ENCODE data around the gene TMTC1. TPM values are rescaled to one million over a fixed set of nuclear protein-coding genes. Genes with fewer than 3 reads are reported as not detected.

The TMTC1 gene
- total and polyA plus RNA-seq, 9 of the 15 experiments (the other 6 are each of a cell fraction or from before 2014, with no cell fraction given): under 0.01 to 0.18 (median 0.06) TPM; not detected in 2

DNA sequence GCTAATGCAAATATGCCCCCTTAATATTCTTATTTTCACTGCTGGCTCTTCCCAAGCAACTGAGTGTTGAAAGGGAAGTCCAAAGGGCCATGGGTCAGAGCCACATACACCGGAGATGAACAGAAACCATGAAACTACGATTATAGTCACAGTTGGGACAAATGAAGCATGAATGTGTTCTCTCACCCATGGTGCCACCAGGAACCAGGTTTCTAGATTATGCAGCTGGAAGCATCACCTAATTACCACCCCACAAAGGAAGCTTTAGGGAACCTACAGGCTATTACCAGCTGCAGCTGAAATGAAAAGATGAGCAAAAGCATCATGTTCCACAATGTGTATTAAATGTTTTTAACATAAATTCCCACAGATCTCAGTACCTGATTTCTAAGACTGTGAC is 15.4 kb downstream of the TMTC1 start:
- FAIRE-seq (no peak), DNase-seq (ENCODE audit: extremely low read depth in 1 of 4, low spot score in 3 of 4) (no peak), ATAC-seq (no peak)
- no peak overlapping the region for H3K9ac ChIP-seq (ENCODE audit: insufficient read depth in 1 of 2, low read depth in 2 of 2, low read length in 2 of 2)
- H3K4me3 ChIP-seq: no peak overlapping the region
- H4K20me1 ChIP-seq (replicated peaks; ENCODE audit: control insufficient read depth, insufficient read depth, low read length): no peaks in the 10 kb centered on the region
- intact Hi-C loops (cut with micrococcal nuclease) (no loop called here), in situ Hi-C loops (cut with MboI) (no loop called here)
- H3K27me3 ChIP-seq (ENCODE audit: control insufficient read depth in 2 of 2, insufficient read depth in 2 of 2, low read length in 2 of 2): no peaks in the 10 kb centered on the region
- no peaks in the 10 kb centered on the region for H3K36me3 ChIP-seq (ENCODE audit: control insufficient read depth, insufficient read depth, low read length)
- no peak overlapping the region for H3K4me2 ChIP-seq (ENCODE audit: insufficient read depth, low read length)
- H3K9me1 ChIP-seq (ENCODE audit: control insufficient read depth, insufficient read depth, low read length): no peaks in the 10 kb centered on the region
- WGBS (ENCODE audit: insufficient coverage, low coverage, missing lambda C conversion rate): 0% methylated on average over 2 of the region's 2 CpGs
- H3K27ac ChIP-seq (ENCODE audit: extremely low read depth, low read depth, low read length): no peak overlapping the region
- no peaks in the 10 kb centered on the region for H3K79me2 ChIP-seq (ENCODE audit: control insufficient read depth, insufficient read depth, low read length)
- BruUV-seq (replicated peaks): no TSS peak
- ChIA-PET POLR2A (no interaction called here), CTCF (ENCODE audit: low intra/inter-chr PET ratio) (no interaction called here)
- H2AFZ ChIP-seq (ENCODE audit: low read depth, low read length): no peak overlapping the region
- H3K4me1 ChIP-seq (replicated peaks in 1 of 2; ENCODE audit: control insufficient read depth in 2 of 2, insufficient read depth in 2 of 2, low read length in 2 of 2): no peaks in the 10 kb centered on the region
- H3K9me3 ChIP-seq (replicated peaks; ENCODE audit: control insufficient read depth, insufficient read depth, low read depth, low read length): no peaks in the 10 kb centered on the region
- TF ChIP-seq, protein P1, sequence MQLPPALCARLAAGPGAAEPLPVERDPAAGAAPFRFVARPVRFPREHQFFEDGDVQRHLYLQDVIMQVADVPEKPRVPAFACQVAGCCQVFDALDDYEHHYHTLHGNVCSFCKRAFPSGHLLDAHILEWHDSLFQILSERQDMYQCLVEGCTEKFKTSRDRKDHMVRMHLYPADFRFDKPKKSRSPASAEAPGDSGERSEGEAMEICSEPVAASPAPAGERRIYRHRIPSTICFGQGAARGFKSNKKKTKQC (CRISPR knock-in tag; IDR thresholded peaks at IDR 0.05): no peak
- TF ChIP-seq E2F8 (IDR thresholded peaks at IDR 0.05; ENCODE audit: low read depth, partially characterized antibody): no peak
- no peak for TF ChIP-seq CBX2 (IDR thresholded peaks at IDR 0.05; ENCODE audit: insufficient read depth, low read length, poor library complexity, severe bottlenecking)
- TF ChIP-seq TEAD2 (tag; IDR thresholded peaks at IDR 0.05): no peak
- TF ChIP-seq, protein P2, sequence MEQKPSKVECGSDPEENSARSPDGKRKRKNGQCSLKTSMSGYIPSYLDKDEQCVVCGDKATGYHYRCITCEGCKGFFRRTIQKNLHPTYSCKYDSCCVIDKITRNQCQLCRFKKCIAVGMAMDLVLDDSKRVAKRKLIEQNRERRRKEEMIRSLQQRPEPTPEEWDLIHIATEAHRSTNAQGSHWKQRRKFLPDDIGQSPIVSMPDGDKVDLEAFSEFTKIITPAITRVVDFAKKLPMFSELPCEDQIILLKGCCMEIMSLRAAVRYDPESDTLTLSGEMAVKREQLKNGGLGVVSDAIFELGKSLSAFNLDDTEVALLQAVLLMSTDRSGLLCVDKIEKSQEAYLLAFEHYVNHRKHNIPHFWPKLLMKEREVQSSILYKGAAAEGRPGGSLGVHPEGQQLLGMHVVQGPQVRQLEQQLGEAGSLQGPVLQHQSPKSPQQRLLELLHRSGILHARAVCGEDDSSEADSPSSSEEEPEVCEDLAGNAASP (IDR thresholded peaks at IDR 0.05): no peak
- TF ChIP-seq WHSC1 (IDR thresholded peaks at IDR 0.05; ENCODE audit: low read length): no peak
- TF ChIP-seq ZBTB40 (IDR thresholded peaks at IDR 0.05): no peak
- TF ChIP-seq ZBTB40 (CRISPR knock-in tag; IDR thresholded peaks at IDR 0.05): no peak
- TF ChIP-seq ARID2 (IDR thresholded peaks at IDR 0.05): no peak

Data from K562 (cell line).